IPS-18c (cell line): ENCODE data around the gene TM4SF5.
"Not testable (repeated sequence)": the region's sequence is repeated elsewhere in the genome, so short reads cannot be mapped to it uniquely, and the experiment has no call there.

Experiments used
- H3K4me3 ChIP-seq: 2 replicates; pipeline ENCODE4 v1.7.0; 2013; ENCODE audit warnings: low read depth, mild to moderate bottlenecking, low read length, moderate library complexity; ENCODE audit not compliant: insufficient read depth
- H3K9me3 ChIP-seq: one replicate; pipeline ENCODE4 v1.6.1; 2013; ENCODE audit warnings: mild to moderate bottlenecking, low read length, moderate library complexity; ENCODE audit not compliant: control insufficient read depth, insufficient read depth

The TM4SF5 gene

DNA sequence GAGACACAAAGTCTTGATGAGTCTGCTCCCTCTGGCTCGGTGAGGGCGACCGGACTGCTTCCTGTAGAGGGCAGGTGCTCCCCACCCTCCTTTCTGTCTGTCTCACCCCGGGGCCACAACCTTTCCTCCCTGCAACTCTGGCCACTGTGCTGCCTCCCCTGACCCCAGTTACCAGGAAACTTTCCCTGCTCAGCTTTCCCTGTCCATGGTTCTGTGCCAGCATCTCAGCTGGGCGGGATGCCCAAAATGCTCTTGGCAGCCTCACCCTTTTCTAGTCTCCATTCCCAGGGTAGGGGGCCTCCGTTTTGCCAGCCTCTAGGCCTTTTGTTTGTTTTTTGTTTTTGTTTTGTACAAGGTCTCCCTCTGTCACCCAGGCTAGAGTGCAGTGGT lies 36.7 kb downstream of the TM4SF5 start:
- Histone ChIP-seq H3K4me3 (no peak overlapping the region), H3K9me3 (no peaks in the 10 kb centered on the region)

GRCh38 chr17:4810696-4811290 lies 39.1 kb downstream of the TM4SF5 start:
- H3K4me3 ChIP-seq, result no peak overlapping the region

GRCh38 chr17:4811471-4811870 lies 39.8 kb downstream of the TM4SF5 start:
- H3K4me3 ChIP-seq, result no peak overlapping the region
- no peaks in the 10 kb centered on the region for H3K9me3 ChIP-seq

More at GRCh38 chr17:4810696-4811290, 39.1 kb downstream of the TM4SF5 start:
- H3K9me3 ChIP-seq, result no peaks in the 10 kb centered on the region

DNA sequence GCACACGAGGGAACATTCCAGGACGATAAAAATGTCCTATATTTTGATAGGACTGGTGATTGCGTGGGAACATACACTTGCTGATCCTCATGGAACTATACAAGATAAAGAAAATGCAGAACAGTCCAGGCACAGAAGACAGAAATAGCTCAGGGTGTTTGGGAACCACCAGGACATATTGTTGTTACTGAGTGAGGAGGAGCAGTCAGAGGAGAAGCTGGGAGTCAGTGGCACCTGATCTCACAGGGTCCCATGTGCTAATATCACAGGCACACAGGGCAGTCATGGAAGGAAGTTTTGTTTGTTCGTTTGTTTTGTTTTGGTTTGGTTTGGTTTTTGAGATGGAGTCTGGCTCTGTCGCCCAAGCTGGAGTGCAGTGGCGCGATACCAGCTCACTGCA lies 41.0 kb downstream of the TM4SF5 start:
- no peaks in the 10 kb centered on the region for H3K9me3 ChIP-seq
- H3K4me3 ChIP-seq, result no peak overlapping the region

DNA sequence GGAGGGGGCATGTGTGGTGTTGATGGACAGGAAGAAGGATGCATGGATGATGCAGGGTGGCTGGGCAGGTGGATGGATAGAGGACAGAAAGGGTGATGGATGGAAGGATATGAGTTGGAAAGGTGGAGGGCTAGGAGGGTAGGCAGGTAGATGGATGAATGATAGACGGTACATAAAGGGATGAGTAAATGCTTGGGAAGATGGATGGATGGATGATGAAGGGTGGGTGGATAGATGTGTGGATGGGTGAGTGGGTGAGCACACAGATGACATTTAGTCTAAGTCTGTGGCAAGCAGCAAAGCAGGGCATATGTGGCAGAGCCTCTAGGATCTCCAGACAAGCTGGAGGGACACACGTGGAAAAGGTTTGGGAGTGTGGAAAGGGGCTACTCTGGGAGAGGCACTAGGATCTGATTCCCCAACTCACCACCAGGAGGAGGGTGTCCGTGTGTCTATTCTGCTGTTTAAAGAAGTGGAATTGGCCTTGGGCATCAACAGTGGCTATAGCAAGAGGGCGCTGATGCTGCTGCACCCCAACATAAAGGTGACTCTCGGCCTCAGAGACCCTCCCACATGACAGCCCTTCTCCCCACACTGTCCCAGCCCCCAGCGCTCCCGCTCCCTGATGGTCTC lies 43.5 kb downstream of the TM4SF5 start:
- no peak overlapping the region for H3K4me3 ChIP-seq
- no peaks in the 10 kb centered on the region for H3K9me3 ChIP-seq

GRCh38 chr17:4816826-4817225 lies 45.1 kb downstream of the TM4SF5 start:
- Histone ChIP-seq H3K4me3 (no peak overlapping the region), H3K9me3 (no peaks in the 10 kb centered on the region)

DNA sequence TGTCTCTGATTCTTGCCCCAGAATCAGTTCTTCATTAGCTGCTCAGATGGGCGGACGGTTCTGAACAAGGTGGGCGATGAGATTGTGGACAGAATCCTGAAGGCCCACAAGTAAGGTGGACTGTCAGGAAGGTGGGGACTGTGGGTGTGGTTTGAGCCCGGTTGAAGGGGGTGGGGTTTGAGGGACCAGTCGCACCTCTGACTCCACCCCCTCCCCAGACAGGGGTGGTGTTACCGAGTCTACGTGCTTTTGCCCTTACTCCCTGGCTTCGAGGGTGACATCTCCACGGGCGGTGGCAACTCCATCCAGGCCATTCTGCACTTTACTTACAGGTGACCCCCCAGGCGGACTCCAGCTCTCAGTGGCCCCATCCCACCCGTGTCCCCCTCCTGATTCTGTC lies 46.6 kb downstream of the TM4SF5 start:
- Histone ChIP-seq H3K4me3 (no peak overlapping the region), H3K9me3 (no peaks in the 10 kb centered on the region)

DNA sequence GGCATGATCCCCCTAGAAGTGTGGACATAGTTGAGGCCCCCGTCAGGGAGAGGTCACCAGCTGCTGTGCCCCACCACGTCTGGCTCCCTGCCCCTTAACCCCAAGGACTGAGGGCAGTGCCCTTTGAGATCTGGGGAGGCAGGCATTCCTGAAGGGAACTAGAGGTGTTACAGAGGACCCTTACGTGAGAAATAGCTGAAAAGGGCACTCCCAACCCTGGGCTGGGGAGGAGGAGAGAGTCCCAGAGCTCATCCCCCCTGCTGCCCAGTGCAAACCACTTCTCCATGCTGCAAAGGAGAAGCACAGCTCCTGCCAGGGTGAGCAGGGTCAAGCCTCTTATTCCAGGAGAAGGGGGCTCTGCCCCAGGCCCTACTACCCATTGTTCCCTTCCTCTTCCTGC lies 51.1 kb downstream of the TM4SF5 start:
- no peaks in the 10 kb centered on the region for H3K9me3 ChIP-seq

DNA sequence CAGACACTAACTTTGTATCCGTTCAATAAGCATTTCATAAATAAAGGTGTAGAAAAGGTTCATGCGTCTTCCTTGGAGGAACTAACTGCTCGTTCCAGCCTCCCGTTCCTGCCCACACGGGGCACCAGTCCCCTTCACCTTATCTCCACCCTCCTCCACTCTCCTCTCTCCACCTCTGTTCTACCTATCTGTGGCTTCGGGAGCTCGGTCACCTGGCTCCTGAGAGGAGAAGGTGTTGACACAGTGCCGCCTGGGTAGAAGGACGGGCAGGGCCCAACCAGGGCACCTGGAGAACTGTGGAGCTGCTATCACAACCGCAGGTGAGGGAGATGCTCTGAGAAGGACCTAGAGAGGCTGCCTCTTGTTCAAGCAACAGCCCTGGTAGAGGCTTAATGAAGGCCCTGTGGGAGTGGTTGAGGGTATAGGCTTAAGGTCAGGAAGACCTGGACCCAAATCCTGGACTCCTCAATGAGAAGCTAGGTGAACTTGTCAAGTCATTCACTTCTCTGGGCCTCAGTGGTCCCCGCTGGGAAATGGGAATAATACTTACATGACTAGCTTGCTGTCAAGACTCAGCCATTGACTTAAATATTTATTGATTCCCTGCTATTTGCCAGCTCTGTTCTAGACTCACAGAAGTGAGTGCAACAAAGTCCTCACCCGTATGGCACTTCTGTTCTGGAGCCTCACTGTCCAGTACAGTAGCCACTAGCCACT lies 51.8 kb downstream of the TM4SF5 start:
- H3K4me3 ChIP-seq, result no peak overlapping the region
- H3K9me3 ChIP-seq, result no peaks in the 10 kb centered on the region

More for the DNA sequence above, 51.1 kb downstream of the TM4SF5 start:
- no peak overlapping the region for H3K4me3 ChIP-seq

DNA sequence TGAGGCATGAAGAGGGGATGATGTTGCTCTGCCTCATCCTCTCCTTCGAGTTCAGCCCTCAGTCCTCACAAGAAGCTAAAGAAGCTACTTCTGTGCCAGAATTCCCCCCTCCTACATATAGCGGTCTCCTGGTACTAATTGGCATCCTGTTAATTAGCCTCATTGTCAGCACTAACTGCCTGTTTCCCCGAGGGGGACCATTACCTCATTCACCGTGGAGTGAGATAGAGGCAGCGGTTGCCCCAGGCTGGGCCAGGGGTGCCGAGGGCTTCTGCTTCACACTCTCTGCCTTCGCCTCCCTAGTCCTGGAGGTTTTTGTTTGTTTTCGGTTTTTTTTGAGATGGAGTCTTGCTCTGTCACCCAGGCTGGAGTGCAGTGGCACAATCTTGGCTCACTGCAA lies 55.7 kb downstream of the TM4SF5 start:
- no peaks in the 10 kb centered on the region for H3K9me3 ChIP-seq

DNA sequence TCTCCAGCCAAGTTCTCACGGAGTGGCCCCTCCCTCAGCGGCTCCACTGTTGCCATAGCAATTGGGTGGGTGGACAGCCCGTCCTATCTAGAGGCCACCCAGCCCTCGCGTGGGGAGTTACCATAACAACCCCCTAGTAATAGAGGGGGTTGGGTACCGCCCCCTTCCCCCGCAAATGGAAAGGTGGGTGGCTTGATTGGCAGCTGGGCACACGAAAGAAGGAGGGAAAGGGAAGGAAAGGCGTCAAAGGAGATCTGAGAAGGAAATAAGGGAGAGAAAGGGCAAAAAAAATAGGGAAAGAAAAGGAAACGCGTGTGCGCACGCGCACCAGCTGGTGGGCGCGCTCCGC lies 61.1 kb downstream of the TM4SF5 start:
- not testable (repeated sequence) for H3K9me3 ChIP-seq
- peak overlapping the region; percentile 86 for H3K4me3 ChIP-seq

More for the DNA sequence above, 55.7 kb downstream of the TM4SF5 start:
- no peak overlapping the region for H3K4me3 ChIP-seq
